ENCODE data around the gene PSD4.

PSD4 gene

GRCh38 chr2:113169002-113169530 is 4.7 kb upstream of the PSD4 start:
- no peak for DNase-seq

GRCh38 chr2:113169586-113169985 is 4.2 kb upstream of the PSD4 start:
- DNase-seq: no peak

GRCh38 chr2:113171334-113172075 is 2.3 kb upstream of the PSD4 start:
- DNase-seq: no peak

- no peak for DNase-seq
These were observed 840 bp upstream of the PSD4 start for GRCh38 chr2:113172721-113173541.

DNA sequence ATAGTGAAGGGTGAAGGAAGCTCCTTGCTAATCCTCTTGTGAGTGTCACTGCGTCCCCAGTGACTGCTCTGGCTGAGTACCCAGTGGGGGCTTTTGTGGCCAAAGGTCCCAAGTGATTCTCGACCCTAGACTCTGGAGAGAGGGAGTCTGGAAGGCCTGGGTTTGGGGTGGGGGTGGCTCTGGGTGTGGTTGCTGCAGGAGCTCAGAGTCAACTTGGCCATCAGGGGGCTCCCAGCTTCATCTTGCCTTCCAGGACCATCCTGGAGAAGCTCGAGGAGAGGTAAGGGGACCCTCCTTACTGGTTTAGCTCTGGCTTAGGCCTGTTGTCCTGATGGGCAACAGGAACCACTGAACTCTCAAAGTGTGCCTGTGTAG is 592 bp downstream of the PSD4 start:
- no peak for DNase-seq

DNA sequence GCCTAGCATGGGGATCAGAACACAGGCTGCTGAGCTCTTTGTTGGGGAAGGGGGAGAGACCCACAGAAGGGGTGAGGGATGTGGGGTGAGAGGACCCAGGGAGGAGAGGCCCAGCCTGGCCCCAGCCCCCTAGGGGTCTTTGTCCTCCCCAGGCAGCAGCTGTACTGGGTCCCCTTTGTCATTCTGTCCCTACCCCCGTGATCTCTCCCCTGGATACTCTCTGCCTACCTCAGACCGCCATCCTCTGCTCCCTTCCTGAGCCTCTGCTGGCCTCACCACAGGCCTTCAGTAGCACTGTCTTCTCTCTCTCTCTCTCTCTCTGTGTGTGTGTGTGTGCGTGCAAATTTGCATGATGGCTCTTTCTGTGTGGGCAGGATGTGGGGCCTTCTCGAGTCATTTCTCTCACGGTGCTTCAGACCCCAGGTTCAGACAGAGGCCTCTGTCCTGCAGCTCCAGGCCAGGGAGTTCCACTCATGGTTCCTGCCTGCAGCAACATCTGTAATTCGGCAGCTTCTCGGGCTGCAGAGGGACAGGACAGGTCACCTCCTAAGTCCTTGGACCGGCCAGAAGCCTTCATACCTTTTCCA is 1.4 kb downstream of the PSD4 start:
- DNase-seq: no peak

DNA sequence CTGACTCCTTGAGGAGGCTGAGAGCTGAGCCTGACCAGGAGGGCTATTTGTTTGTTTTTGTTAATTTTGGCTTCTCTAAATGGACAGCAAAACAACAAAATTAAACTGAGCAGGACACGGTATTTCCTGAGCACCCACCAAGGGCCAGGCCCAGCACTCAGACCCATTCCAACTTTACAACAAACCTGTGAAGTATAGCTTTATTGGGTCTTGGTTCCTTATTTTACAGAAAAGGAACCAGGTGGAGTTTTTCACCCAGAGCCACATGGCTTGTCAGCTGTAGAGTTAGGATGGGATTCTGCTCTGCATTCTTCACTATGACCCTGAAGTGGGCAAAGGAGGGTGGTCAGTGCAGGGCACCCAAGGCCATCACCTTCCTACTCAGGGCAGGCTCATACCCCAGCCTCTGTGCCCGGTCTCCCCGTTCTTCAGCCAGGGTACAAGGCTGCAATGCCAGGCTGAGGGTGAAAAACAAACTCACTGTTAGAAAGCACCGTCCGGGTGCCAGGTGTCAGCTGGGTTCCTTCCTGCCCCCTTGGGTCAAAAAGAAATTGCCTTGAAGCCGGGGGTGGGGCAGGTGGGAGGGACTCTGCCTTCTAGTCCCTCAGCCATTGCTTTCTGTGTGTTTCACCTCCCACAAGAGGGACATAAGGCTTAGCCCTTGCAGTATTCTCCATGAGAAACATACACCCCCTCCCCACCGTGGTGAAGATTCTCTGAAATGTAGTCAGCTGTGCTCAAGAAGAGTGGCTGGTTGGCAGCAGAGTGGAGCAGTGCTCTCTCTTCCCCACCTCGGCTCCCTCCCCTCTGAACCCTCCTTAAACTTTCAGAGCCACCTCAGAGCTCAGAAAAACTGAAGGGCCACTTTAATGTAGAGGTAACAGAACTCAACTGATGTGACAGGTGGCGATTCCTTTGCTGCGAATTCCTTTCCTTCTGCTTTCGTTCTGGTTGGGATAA is 2.2 kb downstream of the PSD4 start:
- DNase-seq: no peak

DNA sequence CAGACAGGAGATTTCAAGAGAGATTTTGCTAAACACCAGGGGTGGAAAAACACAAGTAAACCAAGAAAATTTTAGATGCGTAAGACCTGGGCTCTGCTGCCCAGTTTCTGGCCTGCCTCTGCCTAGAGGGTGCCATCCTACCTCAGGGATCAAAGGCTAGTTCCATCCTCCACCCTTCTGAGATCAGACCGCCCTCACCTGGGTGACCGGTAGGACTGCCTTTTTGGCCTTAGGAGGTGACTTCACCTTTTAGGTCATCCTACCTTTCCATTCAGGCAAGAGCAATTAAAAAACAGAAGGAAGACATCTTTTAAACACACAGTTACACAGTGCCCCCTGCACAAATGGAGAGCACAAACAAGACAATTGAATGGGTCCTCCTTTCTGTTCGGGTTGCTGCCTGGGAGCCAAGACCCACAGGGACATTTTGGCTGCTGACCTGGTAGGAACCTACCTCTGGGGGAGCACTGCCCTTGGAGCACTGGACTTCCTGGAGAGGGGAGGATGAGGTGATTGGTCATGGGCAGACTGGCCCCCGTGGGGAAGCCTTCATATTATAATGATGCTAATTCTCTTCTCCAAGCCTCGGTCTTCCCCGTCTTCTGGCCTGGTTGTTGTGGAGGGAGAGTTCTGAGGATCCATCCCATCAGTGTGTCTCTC is 3.1 kb downstream of the PSD4 start:
- no peak for DNase-seq

- no peak for DNase-seq
These were observed 4.4 kb downstream of the PSD4 start for GRCh38 chr2:113178069-113178746.

- DNase-seq: no peak
These were observed 5.1 kb downstream of the PSD4 start for GRCh38 chr2:113178891-113179290.

GRCh38 chr2:113179446-113180045 is 5.8 kb downstream of the PSD4 start:
- no peak for DNase-seq

- no peak for DNase-seq
These were observed 6.6 kb downstream of the PSD4 start for GRCh38 chr2:113180131-113180946.

- no peak for DNase-seq
These were observed 7.7 kb downstream of the PSD4 start for GRCh38 chr2:113181258-113182051.

DNA sequence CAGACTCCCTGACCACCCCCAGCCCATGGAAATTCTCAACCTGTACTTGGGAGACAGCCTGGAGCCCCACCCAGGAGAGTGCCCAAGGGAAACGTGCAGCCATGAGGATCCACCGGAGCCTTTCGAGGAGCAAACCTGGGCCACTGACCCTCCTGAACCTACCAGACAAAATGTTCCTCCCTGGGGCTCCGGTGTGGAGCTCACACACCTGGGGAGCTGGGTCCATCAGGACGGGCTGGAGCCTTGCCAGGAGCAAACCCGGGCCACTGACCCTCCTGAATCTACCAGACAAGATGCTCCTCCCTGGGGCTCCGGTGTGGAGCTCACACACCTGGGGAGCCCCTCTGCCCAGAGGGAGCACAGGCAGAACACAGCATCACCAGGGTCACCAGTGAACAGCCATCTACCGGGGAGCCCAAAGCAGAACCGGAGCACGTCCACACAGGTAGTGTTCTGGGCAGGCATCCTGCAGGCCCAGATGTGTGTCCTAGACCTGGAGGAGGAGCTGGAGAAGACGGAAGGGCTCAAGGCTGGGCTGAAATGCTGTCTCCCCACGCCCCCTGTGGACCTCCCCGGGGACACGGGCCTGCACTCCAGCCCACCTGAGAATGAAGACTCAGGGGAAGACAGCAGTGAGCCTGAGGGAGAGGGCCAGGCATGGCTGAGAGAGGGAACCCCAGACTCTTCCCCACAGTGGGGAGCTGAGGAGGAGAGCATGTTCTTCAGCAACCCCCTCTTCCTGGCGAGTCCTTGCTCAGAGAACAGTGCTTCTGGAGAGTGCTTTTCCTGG is 8.9 kb downstream of the PSD4 start:
- no peak for DNase-seq

GRCh38 chr2:113183264-113183663 is 9.5 kb downstream of the PSD4 start:
- no peak for DNase-seq

DNA sequence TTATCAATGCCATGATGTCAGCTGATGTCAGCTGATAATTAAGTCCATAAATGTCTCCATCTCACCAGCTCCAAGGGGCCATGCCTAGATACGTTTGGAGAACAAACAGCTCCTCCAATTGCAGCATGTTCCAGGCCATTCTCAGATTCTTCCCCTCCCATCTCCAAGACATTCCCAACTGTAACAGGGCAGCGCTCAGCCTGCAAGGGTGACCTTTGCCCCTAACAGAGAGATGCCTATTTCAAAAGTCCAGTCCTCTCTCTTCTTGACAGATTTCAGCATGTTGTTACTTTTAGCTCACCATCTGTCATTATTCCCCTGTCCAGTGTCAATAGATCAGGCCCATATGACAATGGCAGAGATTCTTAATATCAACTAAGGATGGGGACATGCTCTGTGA is 9.9 kb downstream of the PSD4 start:
- DNase-seq: no peak

DNA sequence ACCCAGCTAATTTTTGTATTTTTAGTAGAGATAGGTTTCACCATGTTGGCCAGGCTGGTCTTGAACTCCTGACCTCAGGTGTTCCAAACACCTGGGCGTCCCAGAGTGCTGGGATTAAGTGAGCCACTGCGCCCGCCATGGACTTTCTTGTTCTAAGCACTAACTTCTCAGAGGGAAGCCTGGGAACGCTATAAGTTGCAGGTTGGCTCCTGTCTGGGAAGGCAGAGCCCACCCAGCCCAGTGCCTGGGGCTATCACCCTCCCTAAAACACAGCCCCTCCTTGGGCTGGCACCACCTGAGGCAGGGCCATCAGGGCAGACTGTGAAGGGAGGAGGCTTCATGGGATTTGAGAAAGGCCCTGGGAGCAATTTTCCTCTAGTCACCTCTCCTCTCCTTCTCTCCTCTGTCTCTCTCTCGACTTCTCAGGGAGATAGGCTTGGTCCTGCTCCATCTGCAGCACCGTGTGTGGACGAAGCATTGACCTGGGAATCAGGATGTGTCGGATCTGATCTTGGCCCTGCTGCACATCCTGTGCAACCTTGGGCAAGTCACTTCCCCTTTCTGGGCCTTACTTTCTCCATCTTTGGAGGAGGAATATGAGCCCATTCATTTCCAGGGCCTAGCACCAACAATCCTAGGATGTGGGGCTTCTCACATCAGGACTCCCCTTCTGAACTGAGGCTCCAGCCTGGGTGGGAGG is 10.9 kb downstream of the PSD4 start:
- no peak for DNase-seq

Data from NCI-H187 (cell line).